SK-N-MC (cell line): ENCODE measurements around the gene CAMK2A.

Experiments used
- EZH2 ChIP-seq: fragments of 200-600 bp; sonication (generic); IDR thresholded peaks from one replicate; pipeline ENCODE4 v1.6.1; 2017; ENCODE audit warnings: antibody characterized with exemption
- FOXP2 ChIP-seq: optimal IDR thresholded peaks from 2 replicates; pipeline ENCODE3; 2011; ENCODE audit warnings: mild to moderate bottlenecking, moderate library complexity; ENCODE audit not compliant: insufficient read depth; ENCODE audit errors: extremely low read length, control extremely low read depth

GRCh38 chr5:150320044-150320613, 30.6 kb upstream of the CAMK2A start:
- TF ChIP-seq EZH2 (no peak), FOXP2 (no peak)
